GM12878 (cell line): ENCODE measurements around the gene PLD4. TPM values are rescaled to one million over a fixed set of nuclear protein-coding genes. Genes with fewer than 3 reads are reported as not detected.
"Not testable (repeated sequence)": the region's sequence is repeated elsewhere in the genome, so short reads cannot be mapped to it uniquely, and the experiment has no call there.

ENCODE experiments used
- ATAC-seq: fragments of 200-7000 bp; cut with Tn5 transposase; 3 replicates; pipeline ENCODE4 v1.9.1; 2020; ENCODE audit warnings: mild to moderate bottlenecking, moderate library complexity
- BruUV-seq: library from RNA; stranded (reverse); fragments of 400-500 nt; replicated peaks from 2 replicates; lab custom pipeline; 2021; lab: Mats Ljungman, UMichigan
- CTCF ChIA-PET: fragments of 300-600 bp; sonication (Branson Sonifier 250); formaldehyde crosslinking; extraction: SDS; loops from one replicate; lab custom pipeline; 2021; ENCODE audit warnings: inconsistent platforms; lab: Yijun Ruan, JAX
- POLR2A ChIA-PET: fragments of 350-600 bp; formaldehyde crosslinking; extraction: SDS; loops from one replicate; lab custom pipeline; 2021; ENCODE audit warnings: inconsistent platforms; lab: Charles Lee
- RAD21 ChIA-PET: fragments of 300-600 bp; sonication (Branson Sonifier 250); formaldehyde crosslinking; loops from one replicate; lab custom pipeline; 2023; ENCODE audit warnings: antibody characterized with exemption; ENCODE audit not compliant: unreplicated experiment; lab: Charles Lee
- SMC1A ChIA-PET: fragments of 300-600 bp; sonication (Branson Sonifier 250); formaldehyde crosslinking; loops from one replicate; lab custom pipeline; 2023; ENCODE audit not compliant: unreplicated experiment, uncharacterized antibody; lab: Charles Lee
- DNase-seq: peaks from one replicate; pipeline ENCODE4 v3.0.0-alpha.2; 2011; ENCODE audit warnings: low read depth, low spot score
- FAIRE-seq: peaks from 3 replicates; lab custom pipeline; 2011; peaks lifted over from hg19 to GRCh38; lab: Jason Lieb, UNC
- H2AFZ ChIP-seq: 2 replicates; pipeline ENCODE4 v1.6.0; 2011; ENCODE audit warnings: low read depth, low read length, control low read depth; ENCODE audit not compliant: control insufficient read depth
- H3K27ac ChIP-seq: 2 replicates; pipeline ENCODE4 v1.5.1; 2011; ENCODE audit warnings: control low read depth; ENCODE audit not compliant: control insufficient read depth, insufficient read depth
- H3K27me3 ChIP-seq, 2 experiments: replicated peaks in 1 of 2; 2 replicates each; pipeline versions ENCODE4 v1.6.0 to v1.6.1; 2011; ENCODE audit warnings: low read length in 1 of 2; ENCODE audit not compliant: control insufficient read depth in 2 of 2, insufficient read depth in 2 of 2
- H3K36me3 ChIP-seq, 2 experiments: 2 replicates each; pipeline ENCODE4 v1.5.1; 2011; ENCODE audit warnings: low read length in 1 of 2; ENCODE audit not compliant: control insufficient read depth in 2 of 2, insufficient read depth in 2 of 2
- H3K4me1 ChIP-seq: 2 replicates; pipeline ENCODE4 v1.6.1; 2011; ENCODE audit warnings: mild to moderate bottlenecking, low read length, moderate library complexity, mixed read lengths; ENCODE audit not compliant: control insufficient read depth, insufficient read depth
- H3K4me2 ChIP-seq: 2 replicates; pipeline ENCODE4 v1.6.0; 2011; ENCODE audit warnings: control low read depth; ENCODE audit not compliant: control insufficient read depth, insufficient read depth
- H3K4me3 ChIP-seq: fragments of 200-600 bp; sonication (generic); 2 replicates; pipeline ENCODE4 v1.5.1; 2016
- H3K79me2 ChIP-seq: 2 replicates; pipeline ENCODE4 v1.6.0; 2011; ENCODE audit warnings: low read length; ENCODE audit not compliant: control insufficient read depth, insufficient read depth
- H3K9ac ChIP-seq: 2 replicates; pipeline ENCODE4 v1.8.0; 2011; ENCODE audit warnings: low read length, control low read depth, mixed read lengths; ENCODE audit not compliant: control insufficient read depth, insufficient read depth
- H3K9me3 ChIP-seq: replicated peaks from 3 replicates; pipeline ENCODE4 v1.5.1; 2011; ENCODE audit warnings: mild to moderate bottlenecking, low read length; ENCODE audit not compliant: control insufficient read depth, insufficient read depth
- H4K20me1 ChIP-seq: 2 replicates; pipeline ENCODE4 v1.6.0; 2011; ENCODE audit not compliant: control insufficient read depth, insufficient read depth
- WGBS: methylation state at CpG from one replicate; pipeline ENCODE4 v1.1.6; 2016; ENCODE audit warnings: low lambda C conversion rate; ENCODE audit not compliant: insufficient replicate concordance, insufficient coverage; ENCODE audit errors: missing lambda C conversion rate; 5-methylcytosine and 5-hydroxymethylcytosine counted together
- in situ Hi-C: fragments of 300-500 bp; cut with MboI; formaldehyde crosslinking; loops from 9 replicates; pipeline ENCODE4 v1.14.3; 2018; ENCODE audit warnings: mixed read lengths
- intact Hi-C: fragments of 100-400 bp; cut with micrococcal nuclease; formaldehyde crosslinking; loops from one replicate; pipeline ENCODE4 v1.14.2; 2022; ENCODE audit not compliant: unreplicated experiment
- polyA plus RNA-seq, 11 experiments: library from polyadenylated mRNA; depleted of rRNA in 4 of 11; unstranded in 6 of 11; stranded (reverse) in 5 of 11; fragments of >200 nt; fragmentation: Nextera tagmentation in 4 of 11; fragmentation: Illumina TruSeq in 1 of 11; extraction: Ambion mirVana in 4 of 11; extraction: Trizol in 1 of 11; gene quantifications; 1 replicate in 1 of 11; 2 replicates in 10 of 11; pipeline versions ENCODE4 v1.2.1 to v1.2.3, GENCODE V29; 2011 to 2016; ENCODE audit warnings: inconsistent platforms in 2 of 11, missing spikeins in 2 of 11, low read depth in 1 of 11
- total RNA-seq, 4 experiments: library from RNA; depleted of rRNA in 3 of 4; stranded (reverse); fragments of >200 nt in 3 of 4; fragmentation: Illumina TruSeq in 1 of 4; extraction: Trizol in 1 of 4; gene quantifications; 2 replicates each; pipeline versions ENCODE4 v1.2.1 to v1.2.3, GENCODE V29; 2013 to 2021

The PLD4 gene
- total and polyA plus RNA-seq, 10 of the 15 experiments (the other 5 are each of a cell fraction or from before 2014, with no cell fraction given): 0.20 to 57.7 (median 9.9) TPM

GRCh38 chr14:104945986-104946965, 21.6 kb downstream of the PLD4 start:
- H3K4me2 ChIP-seq, intact Hi-C loops, H3K4me1 ChIP-seq, in situ Hi-C loops, RAD21 ChIA-PET, H3K27me3 ChIP-seq, BruUV-seq, H3K36me3 ChIP-seq, H3K9ac ChIP-seq, H2AFZ ChIP-seq, H3K79me2 ChIP-seq, FAIRE-seq, SMC1A ChIA-PET, DNase-seq, H3K27ac ChIP-seq, H3K9me3 ChIP-seq, H4K20me1 ChIP-seq, POLR2A ChIA-PET, ATAC-seq, H3K4me3 ChIP-seq: not testable (repeated sequence)
- CTCF ChIA-PET: interaction anchor here (0.7 to 1.4 kb wide), 2 partner anchors 10 to 1045 kb away, joined by 3 read pairs; no protein-coding TSS in a partner anchor
- WGBS: 48% methylated on average over 33 of the region's 43 CpGs

GRCh38 chr14:104947201-104947600, 22.5 kb downstream of the PLD4 start:
- H3K79me2 ChIP-seq, ATAC-seq, H3K27ac ChIP-seq, intact Hi-C loops, H4K20me1 ChIP-seq, H3K27me3 ChIP-seq, H3K9ac ChIP-seq, H3K4me1 ChIP-seq, H2AFZ ChIP-seq, H3K4me2 ChIP-seq, POLR2A ChIA-PET, FAIRE-seq, in situ Hi-C loops, H3K36me3 ChIP-seq, DNase-seq, SMC1A ChIA-PET, BruUV-seq, H3K4me3 ChIP-seq, RAD21 ChIA-PET, H3K9me3 ChIP-seq: not testable (repeated sequence)
- CTCF ChIA-PET: interaction anchor here (1.4 kb wide), 1 partner anchor 11 kb away, joined by 3 read pairs; no protein-coding TSS in a partner anchor
- WGBS: 62% methylated on average over 13 of the region's 13 CpGs

GRCh38 chr14:104947881-104948735, 23.4 kb downstream of the PLD4 start:
- WGBS: 62% methylated on average over 28 of the region's 35 CpGs
- H3K36me3 ChIP-seq, CTCF ChIA-PET, H3K4me3 ChIP-seq, BruUV-seq, H3K9me3 ChIP-seq, SMC1A ChIA-PET, H3K9ac ChIP-seq, RAD21 ChIA-PET, DNase-seq, H3K4me1 ChIP-seq, ATAC-seq, H2AFZ ChIP-seq, H3K27ac ChIP-seq, in situ Hi-C loops, H4K20me1 ChIP-seq, H3K4me2 ChIP-seq, H3K79me2 ChIP-seq, intact Hi-C loops, H3K27me3 ChIP-seq, FAIRE-seq, POLR2A ChIA-PET: not testable (repeated sequence)
